GM23338 (cell line): ENCODE measurements around the gene RAP1GDS1.

Experiments
- CREB1 ChIP-seq: fragments of 250-450 bp; sonication (Bioruptor Pico); IDR thresholded peaks from 2 replicates; pipeline ENCODE4 v1.5.0; 2020; ENCODE audit warnings: low read depth, mild to moderate bottlenecking, moderate library complexity
- CTCF ChIP-seq, 2 experiments: fragments of 200-600 bp in 1 of 2; sonication (generic) in 1 of 2; conservative IDR thresholded peaks; 2 replicates each; pipeline versions ENCODE4 v1.5.1 to v1.6.1; 2016 to 2017; ENCODE audit warnings: antibody characterized with exemption in 2 of 2, low read depth in 2 of 2, mild to moderate bottlenecking in 2 of 2, moderate library complexity in 1 of 2
- ETS1 ChIP-seq: IDR thresholded peaks from 2 replicates; pipeline ENCODE4 v1.6.1; 2016; ENCODE audit warnings: antibody characterized with exemption
- EZH2 ChIP-seq: fragments of 200-600 bp; sonication (generic); IDR thresholded peaks from one replicate; pipeline ENCODE4 v1.8.0; 2017; ENCODE audit warnings: antibody characterized with exemption, mild to moderate bottlenecking, low read depth; ENCODE audit not compliant: unreplicated experiment
- EZH2phosphoT487 ChIP-seq: fragments of 200-600 bp; sonication (generic); IDR thresholded peaks from one replicate; pipeline ENCODE4 v1.8.1; 2018; ENCODE audit warnings: antibody characterized with exemption; ENCODE audit not compliant: unreplicated experiment
- JUNB ChIP-seq: IDR thresholded peaks from one replicate; pipeline ENCODE4 v1.6.1; 2016; ENCODE audit warnings: antibody characterized with exemption; ENCODE audit not compliant: unreplicated experiment
- NANOG ChIP-seq: IDR thresholded peaks from 2 replicates; pipeline ENCODE4 v1.6.1; 2016; ENCODE audit warnings: antibody characterized with exemption, borderline replicate concordance
- POLR2AphosphoS5 ChIP-seq: IDR thresholded peaks from 2 replicates; pipeline ENCODE4 v1.6.1; 2016; ENCODE audit warnings: antibody characterized with exemption, low read depth
- REST ChIP-seq: IDR thresholded peaks from one replicate; pipeline ENCODE4 v1.6.1; 2018; ENCODE audit warnings: antibody characterized with exemption; ENCODE audit not compliant: unreplicated experiment
- ZNF114 ChIP-seq: fragments of 250-450 bp; sonication (Bioruptor Pico); IDR thresholded peaks from 2 replicates; pipeline ENCODE4 v1.5.0; 2020; ENCODE audit warnings: mild to moderate bottlenecking, moderate library complexity
- ZNF331 ChIP-seq: fragments of 250-450 bp; sonication (Bioruptor Pico); IDR thresholded peaks from 2 replicates; pipeline ENCODE4 v1.5.0; 2020; ENCODE audit warnings: low read depth, mild to moderate bottlenecking, moderate library complexity
- ZNF462 ChIP-seq: fragments of 250-450 bp; sonication (Bioruptor Pico); IDR thresholded peaks from 2 replicates; pipeline ENCODE4 v1.5.0; 2020; ENCODE audit warnings: mild to moderate bottlenecking, moderate library complexity

GRCh38 chr4:98493296-98493695 lies 232.1 kb downstream of the RAP1GDS1 start:
- no peak for TF ChIP-seq POLR2AphosphoS5
- TF ChIP-seq CTCF (conservative IDR thresholded peaks at IDR 0.05; ENCODE audit: low read depth in 2 of 2) = no peak
- no peak for TF ChIP-seq EZH2phosphoT487
- TF ChIP-seq EZH2 = no peak
- no peak for TF ChIP-seq REST
- no peak for TF ChIP-seq JUNB
- TF ChIP-seq CREB1 (CRISPR knock-in tag) = no peak
- TF ChIP-seq ZNF462 = no peak
- no peak for TF ChIP-seq ZNF331 (CRISPR knock-in tag)
- TF ChIP-seq ETS1 = no peak
- TF ChIP-seq NANOG = no peak
- TF ChIP-seq ZNF114 (CRISPR knock-in tag) = no peak
